Upper lobe of left lung (tissue), 4 donors: Measurements from ENCODE around the gene METRN.

Experiments used
- POLR2AphosphoS5 ChIP-seq, 2 donors: sonication (generic); formaldehyde crosslinking; IDR thresholded peaks; one replicate each; pipeline ENCODE4 v1.5.1; 2017; ENCODE audit warnings: antibody characterized with exemption in 2 of 2
- TF ChIP-seq, protein P1 (sequence below), 6 experiments: fragments of 450-650 bp in 4 of 6; fragments of 200-600 bp in 2 of 6; sonication (generic) in 2 of 6; IDR thresholded peaks; one replicate each; pipeline ENCODE4 v1.5.1; 2016 to 2019; ENCODE audit warnings: antibody characterized with exemption in 6 of 6

GRCh38 chr16:766820-767640, 52.1 kb downstream of the METRN start:
- TF ChIP-seq, protein P1, sequence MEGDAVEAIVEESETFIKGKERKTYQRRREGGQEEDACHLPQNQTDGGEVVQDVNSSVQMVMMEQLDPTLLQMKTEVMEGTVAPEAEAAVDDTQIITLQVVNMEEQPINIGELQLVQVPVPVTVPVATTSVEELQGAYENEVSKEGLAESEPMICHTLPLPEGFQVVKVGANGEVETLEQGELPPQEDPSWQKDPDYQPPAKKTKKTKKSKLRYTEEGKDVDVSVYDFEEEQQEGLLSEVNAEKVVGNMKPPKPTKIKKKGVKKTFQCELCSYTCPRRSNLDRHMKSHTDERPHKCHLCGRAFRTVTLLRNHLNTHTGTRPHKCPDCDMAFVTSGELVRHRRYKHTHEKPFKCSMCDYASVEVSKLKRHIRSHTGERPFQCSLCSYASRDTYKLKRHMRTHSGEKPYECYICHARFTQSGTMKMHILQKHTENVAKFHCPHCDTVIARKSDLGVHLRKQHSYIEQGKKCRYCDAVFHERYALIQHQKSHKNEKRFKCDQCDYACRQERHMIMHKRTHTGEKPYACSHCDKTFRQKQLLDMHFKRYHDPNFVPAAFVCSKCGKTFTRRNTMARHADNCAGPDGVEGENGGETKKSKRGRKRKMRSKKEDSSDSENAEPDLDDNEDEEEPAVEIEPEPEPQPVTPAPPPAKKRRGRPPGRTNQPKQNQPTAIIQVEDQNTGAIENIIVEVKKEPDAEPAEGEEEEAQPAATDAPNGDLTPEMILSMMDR (IDR thresholded peaks at IDR 0.05), result no peak
- no peak for TF ChIP-seq POLR2AphosphoS5 (IDR thresholded peaks at IDR 0.05)
